Natural killer cell (primary cell): ENCODE measurements around the gene FAM171A1. TPM values are rescaled to one million over a fixed set of nuclear protein-coding genes. Genes with fewer than 3 reads are reported as not detected.

Experiments used
- ATAC-seq, 3 donors: fragments of 150-1000 bp in 2 of 3; fragments of 200-7000 bp in 1 of 3; cut with Tn5 transposase; 1 replicate in 1 of 3; 2 replicates in 2 of 3; pipeline ENCODE4 v1.10.0; 2021; ENCODE audit warnings: mild to moderate bottlenecking in 2 of 3, moderate library complexity in 2 of 3
- DNase-seq, 2 donors: peaks; one replicate each; pipeline versions ENCODE4 v3.0.0 to v3.0.0-alpha.2; 2013 to 2021; ENCODE audit warnings: mixed read lengths in 1 of 2
- H3K27ac ChIP-seq: one replicate; pipeline ENCODE4 v1.5.1; 2013; ENCODE audit warnings: mild to moderate bottlenecking, low read length
- H3K27me3 ChIP-seq: one replicate; pipeline ENCODE4 v1.6.1; 2013; ENCODE audit warnings: low read length; ENCODE audit not compliant: control insufficient read depth, insufficient read depth
- H3K36me3 ChIP-seq: one replicate; pipeline ENCODE4 v1.6.1; 2013; ENCODE audit warnings: low read length; ENCODE audit not compliant: control insufficient read depth, insufficient read depth
- H3K4me1 ChIP-seq: one replicate; pipeline ENCODE4 v1.6.1; 2013; ENCODE audit warnings: low read length; ENCODE audit not compliant: control insufficient read depth, insufficient read depth
- H3K4me3 ChIP-seq: one replicate; pipeline ENCODE4 v1.5.1; 2013; ENCODE audit warnings: low read length
- H3K9me3 ChIP-seq: one replicate; pipeline ENCODE4 v1.6.1; 2013; ENCODE audit warnings: low read length; ENCODE audit not compliant: control insufficient read depth, insufficient read depth
- H3K27ac Mint-ChIP-seq, 2 donors: one replicate each; pipeline ENCODE4 v1.8.0; 2022; ENCODE audit warnings: mild to moderate bottlenecking in 2 of 2, mixed read lengths in 2 of 2, moderate library complexity in 1 of 2
- H3K27me3 Mint-ChIP-seq, 2 donors: one replicate each; pipeline ENCODE4 v1.8.0; 2022; ENCODE audit warnings: low read depth in 2 of 2, mixed read lengths in 2 of 2
- H3K36me3 Mint-ChIP-seq: one replicate; pipeline ENCODE4 v1.8.0; 2022; ENCODE audit warnings: mixed read lengths
- H3K4me1 Mint-ChIP-seq, 2 donors: one replicate each; pipeline ENCODE4 v1.8.0; 2022; ENCODE audit warnings: mixed read lengths in 2 of 2
- H3K4me3 Mint-ChIP-seq: one replicate; pipeline ENCODE4 v1.8.0; 2022; ENCODE audit warnings: mild to moderate bottlenecking, moderate library complexity, mixed read lengths
- H3K9me3 Mint-ChIP-seq, 2 donors: one replicate each; pipeline ENCODE4 v1.8.0; 2022; ENCODE audit warnings: mixed read lengths in 2 of 2
- CTCF ChIP-seq: fragments of 200-600 bp; IDR thresholded peaks from one replicate; pipeline ENCODE4 v1.8.0; 2022; ENCODE audit warnings: antibody characterized with exemption
- WGBS: methylation state at CpG from one replicate; pipeline ENCODE4 v1.1.7; 2013; ENCODE audit warnings: missing lambda C conversion rate; ENCODE audit not compliant: insufficient coverage; 5-methylcytosine and 5-hydroxymethylcytosine counted together
- intact Hi-C: fragments of 100-400 bp; cut with micrococcal nuclease; formaldehyde crosslinking; loops from one replicate; pipeline ENCODE4 v1.14.2; 2022
- total RNA-seq, 4 donors: library from RNA; stranded (reverse); fragments of 120-200 nt in 1 of 4; gene quantifications; one replicate each; pipeline versions ENCODE4 v1.2.3 to v1.2.4, GENCODE V29; 2013 to 2022

Gene FAM171A1
- total RNA-seq, 3 donors from 2014 or later (not counting 1 experiment from before 2014, with no cell fraction given): 0.99 to 2.3 (median 1.6) TPM

- Mint-ChIP-seq H3K27me3 (no peaks in the 10 kb centered on the region), H3K36me3 (no peaks in the 10 kb centered on the region)
- no peak for DNase-seq
Measured at GRCh38 chr10:15213461-15213861, 157.6 kb downstream of the FAM171A1 start.

GRCh38 chr10:15211464-15211979 is 159.6 kb downstream of the FAM171A1 start:
- peaks cover 27% of the 10 kb centered on the region for H3K4me1 ChIP-seq
- no peaks in the 10 kb centered on the region for H3K9me3 Mint-ChIP-seq
- H3K27ac ChIP-seq: no peak overlapping the region
- H3K4me1 Mint-ChIP-seq: peaks cover 23 to 24% of the 10 kb centered on the region in 2 donors
- WGBS: 90% methylated on average over 6 of the region's 6 CpGs
- no peak overlapping the region for H3K4me3 ChIP-seq
- intact Hi-C loops: no loop called here
- H3K27me3 Mint-ChIP-seq: no peaks in the 10 kb centered on the region
- ATAC-seq: no peak
- no peak overlapping the region for H3K4me3 Mint-ChIP-seq
- TF ChIP-seq CTCF: no peak
- no peaks in the 10 kb centered on the region for H3K9me3 ChIP-seq
- no peaks in the 10 kb centered on the region for H3K36me3 ChIP-seq
- H3K27me3 ChIP-seq: no peaks in the 10 kb centered on the region
- H3K36me3 Mint-ChIP-seq: no peaks in the 10 kb centered on the region
- DNase-seq: no peak
- no peak overlapping the region for H3K27ac Mint-ChIP-seq

More at GRCh38 chr10:15213461-15213861, 157.6 kb downstream of the FAM171A1 start:
- intact Hi-C loops: no loop called here
- Histone ChIP-seq H3K4me1 (peaks cover 14% of the 10 kb centered on the region), H3K4me3 (no peak overlapping the region), H3K27me3 (no peaks in the 10 kb centered on the region), H3K27ac (no peak overlapping the region), H3K9me3 (no peaks in the 10 kb centered on the region), H3K36me3 (no peaks in the 10 kb centered on the region)
- 94% methylated on average over 18 of the region's 18 CpGs for WGBS
- no peak overlapping the region for H3K4me3 Mint-ChIP-seq
- H3K4me1 Mint-ChIP-seq: peaks cover 12 to 14% of the 10 kb centered on the region in 2 donors
- no peak for ATAC-seq
- TF ChIP-seq CTCF: no peak
- no peak overlapping the region for H3K27ac Mint-ChIP-seq
- H3K9me3 Mint-ChIP-seq: no peaks in the 10 kb centered on the region

GRCh38 chr10:15210521-15210920 is 160.6 kb downstream of the FAM171A1 start:
- H3K4me1 Mint-ChIP-seq: peaks cover 23 to 24% of the 10 kb centered on the region in 2 donors
- intact Hi-C loops: no loop called here
- TF ChIP-seq CTCF: no peak
- peaks cover 27% of the 10 kb centered on the region for H3K4me1 ChIP-seq
- peak overlapping the region; percentile 82 to 84 for H3K27ac Mint-ChIP-seq
- no peaks in the 10 kb centered on the region for H3K27me3 Mint-ChIP-seq
- H3K9me3 ChIP-seq: no peaks in the 10 kb centered on the region
- no peak overlapping the region for H3K4me3 ChIP-seq
- no peak overlapping the region for H3K27ac ChIP-seq
- H3K36me3 Mint-ChIP-seq: no peaks in the 10 kb centered on the region
- DNase-seq (no peak), ATAC-seq (no peak)
- H3K36me3 ChIP-seq: no peaks in the 10 kb centered on the region
- H3K9me3 Mint-ChIP-seq: no peaks in the 10 kb centered on the region
- WGBS: 94% methylated on average over 8 of the region's 8 CpGs
- no peak overlapping the region for H3K4me3 Mint-ChIP-seq
- H3K27me3 ChIP-seq: no peaks in the 10 kb centered on the region
